RWPE1 (cell line): ENCODE data around the gene NMRK2.
"Not testable (repeated sequence)": the region's sequence is repeated elsewhere in the genome, so short reads cannot be mapped to it uniquely, and the experiment has no call there.

Experiments
- CTCF ChIA-PET: fragments of 350-600 bp; sonication (Branson Sonifier 250); formaldehyde crosslinking; extraction: SDS; loops from one replicate; lab custom pipeline; 2021; lab: Yijun Ruan, JAX
- POLR2A ChIA-PET: fragments of 400-600 bp; formaldehyde crosslinking; extraction: SDS; loops from one replicate; lab custom pipeline; 2020; ENCODE audit warnings: antibody characterized with exemption; ENCODE audit not compliant: low non-redundant PET; lab: Yijun Ruan, JAX
- DNase-seq: peaks from one replicate; pipeline ENCODE4 v3.0.0; 2012; ENCODE audit warnings: low spot score
- H3K27ac ChIP-seq: fragments of 450-650 bp; 2 replicates; pipeline ENCODE4 v1.5.1; 2017
- TF ChIP-seq, protein P1 (sequence below): fragments of 450-650 bp; conservative IDR thresholded peaks from 2 replicates; pipeline ENCODE4 v1.5.1; 2017; ENCODE audit warnings: low read depth, mild to moderate bottlenecking

The NMRK2 gene

DNA sequence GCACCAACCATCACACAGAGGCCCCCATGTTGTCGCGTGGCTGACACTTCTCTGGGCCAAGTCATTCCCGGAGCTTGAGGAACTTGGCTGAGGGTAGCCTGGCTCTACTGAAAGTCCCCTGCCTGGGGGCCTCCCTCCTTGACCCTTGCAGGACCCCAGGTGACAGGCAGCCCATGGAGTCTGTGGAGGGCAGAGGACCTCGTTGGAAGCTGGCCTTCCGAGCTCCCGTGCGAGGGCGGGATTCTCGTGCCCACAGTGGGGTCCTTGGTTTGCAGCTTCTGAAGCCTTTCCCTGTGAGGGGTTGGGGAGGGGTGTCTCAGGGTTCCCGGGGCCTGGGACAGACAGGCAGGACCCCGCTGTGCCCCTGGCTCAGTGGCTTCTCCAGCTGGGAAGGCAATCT is 16.4 kb downstream of the NMRK2 start:
- TF ChIP-seq, protein P1, sequence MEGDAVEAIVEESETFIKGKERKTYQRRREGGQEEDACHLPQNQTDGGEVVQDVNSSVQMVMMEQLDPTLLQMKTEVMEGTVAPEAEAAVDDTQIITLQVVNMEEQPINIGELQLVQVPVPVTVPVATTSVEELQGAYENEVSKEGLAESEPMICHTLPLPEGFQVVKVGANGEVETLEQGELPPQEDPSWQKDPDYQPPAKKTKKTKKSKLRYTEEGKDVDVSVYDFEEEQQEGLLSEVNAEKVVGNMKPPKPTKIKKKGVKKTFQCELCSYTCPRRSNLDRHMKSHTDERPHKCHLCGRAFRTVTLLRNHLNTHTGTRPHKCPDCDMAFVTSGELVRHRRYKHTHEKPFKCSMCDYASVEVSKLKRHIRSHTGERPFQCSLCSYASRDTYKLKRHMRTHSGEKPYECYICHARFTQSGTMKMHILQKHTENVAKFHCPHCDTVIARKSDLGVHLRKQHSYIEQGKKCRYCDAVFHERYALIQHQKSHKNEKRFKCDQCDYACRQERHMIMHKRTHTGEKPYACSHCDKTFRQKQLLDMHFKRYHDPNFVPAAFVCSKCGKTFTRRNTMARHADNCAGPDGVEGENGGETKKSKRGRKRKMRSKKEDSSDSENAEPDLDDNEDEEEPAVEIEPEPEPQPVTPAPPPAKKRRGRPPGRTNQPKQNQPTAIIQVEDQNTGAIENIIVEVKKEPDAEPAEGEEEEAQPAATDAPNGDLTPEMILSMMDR, result no peak
- no peak overlapping the region for H3K27ac ChIP-seq
- DNase-seq, result no peak
- ChIA-PET CTCF (no interaction called here), POLR2A (no interaction called here)

DNA sequence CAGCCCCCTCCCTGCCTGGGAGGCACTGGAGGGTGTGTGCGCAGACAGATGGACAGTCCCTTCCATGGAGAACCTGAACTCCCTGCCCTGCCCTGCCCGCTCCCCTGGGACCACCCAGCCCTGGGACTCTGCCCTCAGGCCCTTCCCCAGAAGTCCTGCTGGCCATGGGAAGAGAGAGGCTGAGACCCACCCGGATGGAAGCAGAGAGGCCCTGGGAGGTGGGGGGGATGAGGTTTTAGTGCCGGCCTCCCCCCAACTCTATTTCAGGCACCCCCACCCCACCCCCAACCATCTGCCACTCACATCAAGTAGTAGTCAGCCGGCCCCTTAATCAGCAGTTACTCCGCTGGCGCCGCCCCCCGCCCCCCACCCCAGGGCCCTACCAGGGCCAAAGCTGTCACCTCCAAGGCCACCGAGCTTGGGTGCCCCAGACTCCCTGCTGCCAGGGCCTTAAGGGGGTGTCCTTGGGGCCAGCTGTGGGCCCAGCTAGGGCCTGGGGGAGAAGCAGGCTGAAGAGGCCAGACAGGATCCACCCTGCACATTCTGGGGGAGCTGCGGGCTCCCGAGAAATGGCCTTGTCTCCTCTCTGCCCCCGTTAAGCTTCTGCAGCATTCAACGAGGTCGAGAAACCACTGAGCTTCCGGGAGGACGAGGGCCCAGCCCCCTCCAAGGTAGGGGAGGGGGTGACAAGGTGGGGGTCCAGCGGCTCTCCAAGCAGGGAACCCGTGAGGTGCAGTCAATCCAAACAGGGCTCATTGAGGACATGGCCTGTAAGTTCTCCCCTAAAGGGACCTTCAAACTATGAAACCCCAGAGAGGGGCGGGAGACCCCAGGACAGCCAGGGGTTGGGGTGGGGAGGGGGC is 17.4 kb downstream of the NMRK2 start:
- ChIA-PET CTCF (no interaction called here), POLR2A (no interaction called here)
- H3K27ac ChIP-seq, result no peak overlapping the region
- TF ChIP-seq, protein P1, result no peak
- DNase-seq, result no peak

DNA sequence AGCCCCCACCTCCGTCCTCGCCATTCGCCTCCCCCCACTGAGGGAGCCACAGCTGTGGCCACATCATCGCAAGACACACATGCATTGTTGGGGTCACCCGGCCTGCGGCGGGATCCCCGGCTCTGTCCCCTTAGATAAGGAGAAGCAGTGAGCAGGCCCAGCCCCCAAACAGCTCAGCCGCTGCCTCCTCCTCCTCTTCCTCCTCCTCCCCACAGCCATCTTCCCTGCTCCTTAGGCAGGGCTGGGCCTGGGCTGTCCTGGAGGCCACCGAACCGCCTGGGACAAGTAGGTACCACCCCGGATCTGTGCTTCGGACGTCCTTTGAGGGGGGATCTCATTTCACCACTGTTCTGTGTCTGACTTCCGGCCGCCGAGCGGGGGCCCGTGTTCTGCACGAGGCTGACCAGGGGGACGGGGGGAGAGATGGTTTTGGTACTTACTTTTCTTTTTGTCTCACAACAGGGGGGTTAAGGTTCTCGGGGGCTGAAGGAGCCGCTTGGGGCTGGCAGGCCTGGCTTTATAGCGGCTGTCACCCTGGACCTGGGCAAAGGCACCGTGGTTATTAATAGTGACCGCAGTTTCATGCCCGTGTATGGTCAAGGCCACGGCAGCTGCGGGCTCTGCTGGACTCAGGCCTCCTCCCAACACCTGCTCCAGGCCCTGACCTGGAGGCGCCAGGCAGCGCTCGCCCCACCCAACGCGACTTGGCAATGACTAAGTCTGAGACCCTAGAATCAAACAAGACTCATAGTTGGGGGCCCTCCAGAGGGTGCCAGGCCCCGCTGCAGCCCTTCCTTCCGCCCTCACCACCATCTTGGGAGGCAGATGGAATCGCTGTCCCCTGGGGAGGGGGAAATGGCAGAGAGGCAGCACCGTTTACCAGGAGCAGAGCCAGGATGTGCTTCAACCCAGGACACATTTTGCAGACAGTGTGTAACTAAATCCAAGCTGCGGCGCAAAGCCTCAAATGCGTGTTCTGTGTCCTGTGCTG is 18.3 kb downstream of the NMRK2 start:
- no peak for DNase-seq
- TF ChIP-seq, protein P1, result no peak
- ChIA-PET POLR2A (no interaction called here), CTCF (no interaction called here)
- H3K27ac ChIP-seq, result no peak overlapping the region

DNA sequence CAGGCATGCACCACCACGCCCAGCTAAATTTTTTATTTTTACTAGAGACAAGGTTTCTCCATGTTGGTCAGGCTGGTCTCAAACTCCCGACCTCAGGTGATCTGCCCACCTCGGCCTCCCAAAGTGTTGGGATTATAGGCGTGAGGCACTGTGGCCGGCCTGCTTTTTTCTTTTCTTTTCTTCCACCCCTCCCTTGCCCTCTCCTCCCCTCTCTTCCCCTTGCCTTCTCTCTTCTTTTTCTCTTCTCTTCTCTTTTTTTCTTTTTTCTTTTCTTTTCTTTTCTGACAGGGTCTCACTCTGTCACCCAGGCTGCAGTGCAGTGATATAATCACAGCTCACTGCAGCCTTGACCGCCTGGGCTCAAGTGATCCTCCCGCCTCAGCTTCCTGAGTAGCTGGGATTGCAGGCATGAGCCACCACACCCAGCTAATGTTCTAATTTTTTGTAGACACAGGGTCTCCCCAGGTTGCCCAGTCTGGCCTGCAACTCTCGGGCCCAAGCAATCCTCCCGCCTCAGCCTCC is 19.9 kb downstream of the NMRK2 start:
- CTCF ChIA-PET, result interaction anchor here (0.6 kb wide), 1 partner anchor 251 kb away, joined by 5 read pairs; no protein-coding TSS in a partner anchor

DNA sequence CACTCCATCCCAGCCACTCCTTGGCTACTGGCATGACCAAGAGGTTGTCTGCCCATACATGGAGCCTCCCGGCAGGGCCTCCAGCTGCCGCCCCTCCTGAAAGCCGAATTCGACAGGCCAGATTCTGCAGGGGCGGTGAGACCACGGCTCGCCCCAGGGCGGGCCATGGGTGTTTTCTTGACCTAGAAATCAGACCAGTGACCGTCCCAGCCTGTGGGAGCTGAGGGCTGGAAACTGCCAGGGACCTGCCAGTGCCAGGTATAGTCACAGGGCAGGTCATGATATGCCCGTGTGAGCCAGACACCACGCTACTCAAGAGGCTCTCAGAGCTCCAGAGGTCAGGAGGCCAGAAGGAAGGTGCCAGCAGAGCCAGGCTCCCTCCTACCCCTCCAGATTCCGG is 21.2 kb downstream of the NMRK2 start:
- no peak for DNase-seq
- TF ChIP-seq, protein P1, result no peak
- no peak overlapping the region for H3K27ac ChIP-seq
- ChIA-PET POLR2A (interaction anchor here (0.7 kb wide), 1 partner anchor 164 kb away, joined by 7 read pairs; no protein-coding TSS in a partner anchor), CTCF (interaction anchor here (1.2 kb wide), 1 partner anchor 8 kb away, joined by 3 read pairs; no protein-coding TSS in a partner anchor)

More for the DNA sequence above, 19.9 kb downstream of the NMRK2 start:
- POLR2A ChIA-PET, DNase-seq, H3K27ac ChIP-seq: not testable (repeated sequence)

DNA sequence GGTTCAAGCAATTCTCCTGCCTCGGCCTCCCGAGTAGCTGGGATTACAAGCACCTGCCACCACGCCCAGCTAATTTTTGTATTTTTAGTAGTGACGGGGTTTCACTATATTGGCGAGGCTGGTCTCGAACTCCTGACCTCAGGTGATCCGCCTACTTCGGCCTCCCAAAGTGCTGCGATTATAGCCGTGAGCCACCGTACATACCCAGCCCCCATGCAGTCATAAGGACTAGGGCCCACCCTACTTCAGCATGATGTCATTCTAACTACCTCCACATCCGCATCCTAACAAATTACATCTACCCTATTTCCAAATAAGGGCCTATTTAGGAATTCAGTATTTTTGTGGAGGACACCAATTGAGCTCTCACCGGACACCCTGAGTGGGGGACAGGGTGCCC is 22.4 kb downstream of the NMRK2 start:
- CTCF ChIA-PET, POLR2A ChIA-PET, DNase-seq, H3K27ac ChIP-seq: not testable (repeated sequence)

DNA sequence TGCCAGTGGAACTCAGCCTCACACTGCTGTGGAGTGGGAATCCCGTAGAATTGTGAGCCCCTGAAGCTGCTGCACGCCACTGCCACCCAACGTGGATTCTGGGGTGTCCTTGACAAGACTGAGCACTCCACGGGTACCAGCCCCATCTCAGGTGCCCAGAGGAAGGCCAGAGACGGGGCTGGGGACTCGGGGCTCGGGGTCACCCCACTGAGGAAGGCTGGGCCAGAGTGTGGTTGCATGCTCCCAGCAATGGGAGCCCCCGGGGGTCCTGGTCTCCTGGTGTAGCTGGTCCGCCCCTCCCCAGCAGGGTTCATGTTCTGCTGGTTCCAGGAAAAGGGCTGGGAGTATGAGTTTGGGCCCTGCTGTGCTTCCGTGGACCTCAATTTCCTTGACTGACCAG is 22.8 kb downstream of the NMRK2 start:
- POLR2A ChIA-PET, result interaction anchor here (0.6 kb wide), 1 partner anchor 15 kb away, joined by 3 read pairs; no protein-coding TSS in a partner anchor
- CTCF ChIA-PET, result no interaction called here
- H3K27ac ChIP-seq, result no peak overlapping the region
- TF ChIP-seq, protein P1, result no peak
- no peak for DNase-seq
